Measurements from ENCODE around the gene PCSK6. TPM values are rescaled to one million over a fixed set of nuclear protein-coding genes. Genes with fewer than 3 reads are reported as not detected.

PCSK6 gene
- total RNA-seq, 1 donor from 2014 or later: 34.7 TPM

- no peak for ATAC-seq (ENCODE audit: poor library complexity)
- no peak for DNase-seq
- intact Hi-C loops (cut with DNase I): loop anchor here (5.0 to 10.0 kb wide), 2 partner anchors 136 to 198 kb away; no protein-coding TSS in a partner anchor
These were observed 13.7 kb upstream of the PCSK6 start for GRCh38 chr15:101503296-101503599.

GRCh38 chr15:101502572-101503295 lies 13.2 kb upstream of the PCSK6 start:
- intact Hi-C loops (cut with DNase I): loop anchor here (5.0 to 10.0 kb wide), 2 partner anchors 135 to 198 kb away; no protein-coding TSS in a partner anchor
- no peak for ATAC-seq (ENCODE audit: poor library complexity)
- DNase-seq: no peak

GRCh38 chr15:101501703-101502373 lies 12.3 kb upstream of the PCSK6 start:
- intact Hi-C loops (cut with DNase I): loop anchor here (5.0 to 10.0 kb wide), 2 partner anchors 135 to 197 kb away; no protein-coding TSS in a partner anchor
- DNase-seq: peak; percentile 64
- ATAC-seq (ENCODE audit: poor library complexity): peak; percentile 34

- intact Hi-C loops (cut with DNase I): loop anchor here (5.0 to 10.0 kb wide), 2 partner anchors 134 to 196 kb away; no protein-coding TSS in a partner anchor
- DNase-seq: no peak
- peak; percentile 15 for ATAC-seq (ENCODE audit: poor library complexity)
These were observed 11.5 kb upstream of the PCSK6 start for GRCh38 chr15:101500865-101501551.

- intact Hi-C loops (cut with DNase I): loop anchor here (5.0 to 10.0 kb wide), 3 partner anchors 115 to 195 kb away; no protein-coding TSS in a partner anchor
- ATAC-seq (ENCODE audit: poor library complexity) (peak; percentile 83), DNase-seq (peak; percentile 86)
These were observed 10.6 kb upstream of the PCSK6 start for GRCh38 chr15:101499863-101500713.

- ATAC-seq (ENCODE audit: poor library complexity) (no peak), DNase-seq (no peak)
- intact Hi-C loops (cut with DNase I): loop anchor here (10.0 kb wide), 1 partner anchor 116 kb away; no protein-coding TSS in a partner anchor
These were observed 9.4 kb upstream of the PCSK6 start for GRCh38 chr15:101498717-101499480.

- intact Hi-C loops (cut with DNase I): loop anchor here (10.0 kb wide), 1 partner anchor 117 kb away; no protein-coding TSS in a partner anchor
- DNase-seq (no peak), ATAC-seq (ENCODE audit: poor library complexity) (no peak)
These were observed 8.7 kb upstream of the PCSK6 start for GRCh38 chr15:101498076-101498716.

GRCh38 chr15:101497484-101498034 lies 8.1 kb upstream of the PCSK6 start:
- ATAC-seq (ENCODE audit: poor library complexity) (peak; percentile 33), DNase-seq (no peak)
- intact Hi-C loops (cut with DNase I): loop anchor here (10.0 kb wide), 1 partner anchor 117 kb away; no protein-coding TSS in a partner anchor

GRCh38 chr15:101497017-101497416 lies 7.5 kb upstream of the PCSK6 start:
- ATAC-seq (ENCODE audit: poor library complexity) (no peak), DNase-seq (no peak)
- intact Hi-C loops (cut with DNase I): loop anchor here (10.0 kb wide), 1 partner anchor 118 kb away; no protein-coding TSS in a partner anchor

GRCh38 chr15:101496198-101496986 lies 6.9 kb upstream of the PCSK6 start:
- ATAC-seq (ENCODE audit: poor library complexity): no peak
- DNase-seq: no peak
- intact Hi-C loops (cut with DNase I): loop anchor here (10.0 kb wide), 1 partner anchor 118 kb away; no protein-coding TSS in a partner anchor

GRCh38 chr15:101495334-101496197 lies 6.1 kb upstream of the PCSK6 start:
- DNase-seq: no peak
- intact Hi-C loops (cut with DNase I): loop anchor here (10.0 kb wide), 1 partner anchor 119 kb away; no protein-coding TSS in a partner anchor
- ATAC-seq (ENCODE audit: poor library complexity): no peak

- ATAC-seq (ENCODE audit: poor library complexity) (no peak), DNase-seq (no peak)
- intact Hi-C loops (cut with DNase I): loop anchor here (10.0 kb wide), 1 partner anchor 120 kb away; no protein-coding TSS in a partner anchor
These were observed 4.8 kb upstream of the PCSK6 start for GRCh38 chr15:101494251-101494796.

- intact Hi-C loops (cut with DNase I): loop anchor here (10.0 kb wide), 1 partner anchor 122 kb away; no protein-coding TSS in a partner anchor
- DNase-seq (no peak), ATAC-seq (ENCODE audit: poor library complexity) (no peak)
These were observed 3.5 kb upstream of the PCSK6 start for GRCh38 chr15:101492766-101493692.
